Subcutaneous adipose tissue (tissue), 4 donors: ENCODE measurements around the gene BAIAP3. TPM values are rescaled to one million over a fixed set of nuclear protein-coding genes. Genes with fewer than 3 reads are reported as not detected.

Source experiments
- total RNA-seq, 4 donors: library from RNA; depleted of rRNA; stranded (reverse); fragments of >200 nt; gene quantifications; one replicate each; pipeline ENCODE4 v1.1.0, GENCODE V29; 2016
- TF ChIP-seq, protein P1 (sequence below): fragments of 450-650 bp; IDR thresholded peaks from one replicate; pipeline ENCODE4 v1.5.1; 2016; ENCODE audit warnings: low read depth, mild to moderate bottlenecking, control low read depth, antibody characterized with exemption, moderate library complexity

BAIAP3 gene
- total RNA-seq, 4 donors from 2014 or later = 0.98 to 8.5 (median 2.5) TPM

DNA sequence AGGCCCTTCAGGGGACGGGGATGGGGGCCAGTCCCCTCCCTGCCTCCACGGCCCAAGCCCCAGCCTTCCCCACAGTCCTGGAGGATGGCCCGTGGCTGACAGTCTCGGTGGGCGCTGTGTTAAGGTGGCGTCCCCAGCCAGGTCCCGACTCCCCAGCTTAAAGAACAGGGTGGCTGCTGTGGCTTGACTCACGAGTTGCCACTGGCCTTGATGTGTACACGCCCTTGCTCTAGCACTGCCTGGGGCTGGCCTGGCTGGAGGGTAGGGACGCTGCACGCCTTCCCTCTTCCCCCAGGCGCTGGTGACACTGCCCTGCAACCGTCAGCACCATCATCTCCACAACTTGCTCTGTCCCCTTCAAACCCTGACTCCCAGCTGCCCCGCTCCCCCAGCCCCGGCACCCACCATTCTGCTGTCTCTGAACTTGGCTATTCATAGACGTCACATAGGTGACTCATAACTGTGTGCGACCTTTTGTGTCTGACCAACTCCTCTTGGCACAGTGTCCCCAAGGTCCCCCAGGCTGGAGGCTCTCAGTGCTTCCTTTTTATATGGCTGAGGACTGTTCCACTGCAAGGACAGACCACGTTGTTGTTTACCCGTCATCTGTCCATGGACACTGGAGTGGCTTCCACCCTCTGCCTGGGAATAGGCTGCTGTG, 24.6 kb downstream of the BAIAP3 start:
- TF ChIP-seq, protein P1, sequence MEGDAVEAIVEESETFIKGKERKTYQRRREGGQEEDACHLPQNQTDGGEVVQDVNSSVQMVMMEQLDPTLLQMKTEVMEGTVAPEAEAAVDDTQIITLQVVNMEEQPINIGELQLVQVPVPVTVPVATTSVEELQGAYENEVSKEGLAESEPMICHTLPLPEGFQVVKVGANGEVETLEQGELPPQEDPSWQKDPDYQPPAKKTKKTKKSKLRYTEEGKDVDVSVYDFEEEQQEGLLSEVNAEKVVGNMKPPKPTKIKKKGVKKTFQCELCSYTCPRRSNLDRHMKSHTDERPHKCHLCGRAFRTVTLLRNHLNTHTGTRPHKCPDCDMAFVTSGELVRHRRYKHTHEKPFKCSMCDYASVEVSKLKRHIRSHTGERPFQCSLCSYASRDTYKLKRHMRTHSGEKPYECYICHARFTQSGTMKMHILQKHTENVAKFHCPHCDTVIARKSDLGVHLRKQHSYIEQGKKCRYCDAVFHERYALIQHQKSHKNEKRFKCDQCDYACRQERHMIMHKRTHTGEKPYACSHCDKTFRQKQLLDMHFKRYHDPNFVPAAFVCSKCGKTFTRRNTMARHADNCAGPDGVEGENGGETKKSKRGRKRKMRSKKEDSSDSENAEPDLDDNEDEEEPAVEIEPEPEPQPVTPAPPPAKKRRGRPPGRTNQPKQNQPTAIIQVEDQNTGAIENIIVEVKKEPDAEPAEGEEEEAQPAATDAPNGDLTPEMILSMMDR = no peak

DNA sequence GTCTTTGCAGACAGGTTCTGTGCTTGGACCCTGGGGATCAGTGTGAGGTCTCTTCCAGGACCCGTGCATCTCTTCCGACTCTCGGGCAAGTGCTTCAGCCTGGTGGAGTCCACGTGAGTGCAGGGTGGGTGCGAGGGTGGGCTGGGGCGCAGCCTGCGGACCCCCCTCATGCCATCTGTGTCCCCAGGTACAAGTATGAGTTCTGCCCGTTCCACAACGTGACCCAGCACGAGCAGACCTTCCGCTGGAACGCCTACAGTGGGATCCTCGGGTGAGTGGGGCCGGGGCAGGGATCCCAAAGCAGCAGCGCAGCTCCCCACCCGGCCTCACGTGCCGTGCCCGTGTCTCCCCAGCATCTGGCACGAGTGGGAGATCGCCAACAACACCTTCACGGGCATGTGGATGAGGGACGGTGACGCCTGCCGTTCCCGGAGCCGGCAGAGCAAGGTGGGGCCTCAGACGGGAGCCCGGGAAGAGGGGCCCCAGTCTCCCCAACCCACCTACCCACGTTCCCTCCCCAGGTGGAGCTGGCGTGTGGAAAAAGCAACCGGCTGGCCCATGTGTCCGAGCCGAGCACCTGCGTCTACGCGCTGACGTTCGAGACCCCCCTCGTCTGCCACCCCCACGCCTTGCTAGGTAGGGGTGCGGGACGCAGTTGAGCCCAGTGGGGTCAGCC, 28.4 kb downstream of the BAIAP3 start:
- TF ChIP-seq, protein P1 = no peak

DNA sequence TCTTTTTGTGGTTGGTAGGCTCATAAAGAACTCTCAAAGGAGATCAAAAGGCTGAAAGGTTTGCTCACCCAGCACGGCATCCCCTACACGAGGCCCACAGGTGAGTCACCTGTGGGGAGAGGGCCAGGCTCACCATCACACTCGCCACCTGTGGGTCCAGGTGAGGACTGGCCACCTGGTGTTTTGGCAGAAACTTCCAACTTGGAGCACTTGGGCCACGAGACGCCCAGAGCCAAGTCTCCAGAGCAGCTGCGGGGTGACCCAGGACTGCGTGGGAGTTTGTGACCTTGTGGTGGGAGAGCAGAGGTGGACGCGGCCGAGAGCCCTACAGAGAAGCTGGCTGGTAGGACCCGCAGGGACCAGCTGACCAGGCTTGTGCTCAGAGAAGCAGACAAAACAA, 29.4 kb downstream of the BAIAP3 start:
- TF ChIP-seq, protein P1 = no peak

DNA sequence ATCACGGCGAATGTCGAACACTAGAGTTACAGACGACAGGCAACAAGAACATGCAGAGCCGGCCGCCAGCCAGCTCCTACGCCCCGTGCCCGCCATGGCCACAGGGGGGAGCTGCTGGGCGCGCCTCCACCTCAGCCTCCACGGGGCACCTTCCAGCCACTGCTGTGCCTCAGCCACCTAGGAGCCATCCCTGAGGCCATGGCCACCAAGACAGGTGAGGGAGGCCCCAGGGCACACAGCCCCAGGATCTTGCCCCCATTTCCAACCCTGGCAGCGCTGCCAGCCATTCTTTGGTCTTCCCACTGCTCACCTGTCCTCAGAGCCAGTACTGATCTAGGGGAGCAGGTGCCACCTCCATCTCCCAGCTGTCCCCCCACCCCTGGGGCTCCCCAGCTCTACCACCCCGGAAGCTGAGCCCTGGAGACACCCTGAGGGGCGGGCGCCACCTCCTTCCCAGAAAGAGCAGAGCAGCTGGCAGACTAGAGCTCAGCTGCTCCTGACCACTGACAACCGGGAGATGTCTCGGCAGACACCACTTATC, 30.1 kb downstream of the BAIAP3 start:
- TF ChIP-seq, protein P1 = no peak

- TF ChIP-seq, protein P1 = no peak
Measured at GRCh38 chr16:1364510-1364909, 31.1 kb downstream of the BAIAP3 start.

- TF ChIP-seq, protein P1 = no peak
Measured at GRCh38 chr16:1366060-1366711, 32.7 kb downstream of the BAIAP3 start.

GRCh38 chr16:1366712-1367299, 33.4 kb downstream of the BAIAP3 start:
- TF ChIP-seq, protein P1 = no peak
